Bone marrow (tissue), 2 donors: Measurements from ENCODE around the gene MATN4.

Source experiments
- DNase-seq, 2 donors: peaks; one replicate each; lab custom pipeline; 2025; lab: John Stamatoyannopoulos, UW

MATN4 gene

DNA sequence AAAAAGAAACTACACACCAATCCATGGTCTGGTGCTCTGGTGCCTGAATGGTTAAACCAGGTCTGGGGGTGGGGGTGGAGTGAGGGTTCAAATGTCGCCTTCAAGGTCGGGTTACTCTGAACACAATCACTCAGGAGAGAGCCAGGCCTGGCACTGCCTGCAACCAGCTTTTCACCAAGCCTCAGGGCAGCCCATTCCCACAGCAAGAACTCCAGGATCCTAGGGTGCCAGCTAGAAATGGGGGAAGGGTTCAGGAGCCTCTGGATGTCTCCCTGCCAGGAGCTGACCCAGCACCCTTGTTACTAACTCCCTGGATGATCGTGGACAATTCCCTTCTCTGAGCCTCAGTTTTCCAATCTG lies 33.5 kb upstream of the MATN4 start:
- no peak for DNase-seq

DNA sequence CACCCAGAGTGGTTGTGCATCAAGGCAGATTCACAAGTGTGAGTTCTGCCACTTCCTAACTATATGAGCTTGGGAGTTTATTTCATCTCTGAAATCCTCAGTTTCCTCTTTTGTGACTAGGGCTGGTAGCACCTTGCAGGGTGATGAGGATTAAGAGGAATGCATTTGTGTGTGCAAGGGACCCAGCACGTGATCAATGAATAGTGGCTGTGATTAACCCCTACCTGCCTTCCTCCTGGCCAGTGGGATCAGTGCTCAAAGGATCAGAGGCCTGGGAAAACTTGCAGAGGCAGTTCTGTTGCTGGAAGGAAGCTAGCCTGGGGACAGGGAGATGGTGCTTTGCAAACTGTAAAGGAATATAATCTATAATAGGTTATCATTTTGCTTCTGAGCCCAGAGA lies 32.9 kb upstream of the MATN4 start:
- no peak for DNase-seq

DNA sequence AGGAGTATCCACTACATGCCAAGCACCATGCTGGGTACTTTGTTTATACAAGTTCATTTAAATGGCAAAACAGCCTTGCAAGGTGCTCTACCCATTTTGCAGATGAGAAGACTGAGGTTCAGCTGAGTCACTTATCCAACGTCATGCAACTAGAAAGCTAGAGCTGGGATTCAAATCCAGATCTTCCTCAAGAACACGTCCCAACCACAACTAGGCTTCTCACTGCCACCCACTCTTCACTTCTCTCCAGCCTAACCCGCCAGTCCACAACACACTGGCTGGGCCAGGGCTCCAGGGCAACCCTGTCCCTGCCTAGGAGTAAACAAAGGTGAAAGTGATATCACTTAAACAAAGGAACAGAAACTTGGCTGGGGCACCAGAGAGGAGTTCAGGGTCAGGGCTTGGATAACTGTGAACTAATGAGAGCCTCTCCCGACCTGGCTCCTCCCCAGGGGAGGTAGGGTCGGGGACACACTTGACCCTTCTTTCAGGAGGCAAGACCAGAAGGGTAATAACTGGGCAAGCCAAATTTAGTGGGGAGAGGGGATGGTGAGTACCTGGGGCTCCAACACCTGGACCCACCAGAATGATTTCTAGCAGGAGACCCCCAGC lies 32.2 kb upstream of the MATN4 start:
- no peak for DNase-seq

DNA sequence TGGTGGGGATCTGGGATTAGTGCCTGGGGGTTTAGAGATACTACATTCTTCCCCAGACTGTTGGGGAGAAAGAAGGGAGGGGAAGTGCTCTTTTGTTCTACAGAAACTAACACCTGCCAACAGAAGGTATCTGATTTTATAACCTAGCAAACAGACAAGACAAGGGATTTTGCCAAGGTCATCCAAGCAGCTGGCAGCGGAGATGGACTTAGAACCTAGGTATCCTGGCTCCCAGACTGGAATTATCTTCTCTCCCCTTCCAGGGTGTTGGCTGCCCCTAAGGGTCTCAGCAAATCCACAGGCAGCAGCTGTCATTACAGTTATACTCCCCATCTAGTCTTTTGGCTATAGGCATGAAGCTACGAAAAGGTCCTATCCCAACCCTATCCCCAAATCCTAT lies 31.7 kb upstream of the MATN4 start:
- no peak for DNase-seq

DNA sequence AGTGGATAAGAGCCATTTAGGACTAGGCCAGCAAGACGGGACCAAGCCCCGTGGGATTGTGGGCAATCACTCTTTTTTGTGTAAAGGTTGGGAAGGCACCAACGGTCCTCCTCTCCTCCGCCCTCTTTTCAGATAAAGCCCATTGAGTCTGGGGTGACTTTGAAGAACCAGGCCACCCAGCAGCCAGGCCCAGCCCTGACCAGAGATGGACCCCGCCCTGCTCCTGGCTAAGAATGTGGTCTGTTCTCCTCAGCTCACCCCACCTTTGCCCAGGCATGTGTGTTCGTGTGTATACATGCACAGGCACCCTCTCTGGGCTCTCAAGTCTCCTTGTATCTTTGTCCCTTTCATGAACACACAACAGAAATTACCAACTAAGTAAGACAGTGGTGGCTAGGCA lies 31.0 kb upstream of the MATN4 start:
- DNase-seq = no peak

DNA sequence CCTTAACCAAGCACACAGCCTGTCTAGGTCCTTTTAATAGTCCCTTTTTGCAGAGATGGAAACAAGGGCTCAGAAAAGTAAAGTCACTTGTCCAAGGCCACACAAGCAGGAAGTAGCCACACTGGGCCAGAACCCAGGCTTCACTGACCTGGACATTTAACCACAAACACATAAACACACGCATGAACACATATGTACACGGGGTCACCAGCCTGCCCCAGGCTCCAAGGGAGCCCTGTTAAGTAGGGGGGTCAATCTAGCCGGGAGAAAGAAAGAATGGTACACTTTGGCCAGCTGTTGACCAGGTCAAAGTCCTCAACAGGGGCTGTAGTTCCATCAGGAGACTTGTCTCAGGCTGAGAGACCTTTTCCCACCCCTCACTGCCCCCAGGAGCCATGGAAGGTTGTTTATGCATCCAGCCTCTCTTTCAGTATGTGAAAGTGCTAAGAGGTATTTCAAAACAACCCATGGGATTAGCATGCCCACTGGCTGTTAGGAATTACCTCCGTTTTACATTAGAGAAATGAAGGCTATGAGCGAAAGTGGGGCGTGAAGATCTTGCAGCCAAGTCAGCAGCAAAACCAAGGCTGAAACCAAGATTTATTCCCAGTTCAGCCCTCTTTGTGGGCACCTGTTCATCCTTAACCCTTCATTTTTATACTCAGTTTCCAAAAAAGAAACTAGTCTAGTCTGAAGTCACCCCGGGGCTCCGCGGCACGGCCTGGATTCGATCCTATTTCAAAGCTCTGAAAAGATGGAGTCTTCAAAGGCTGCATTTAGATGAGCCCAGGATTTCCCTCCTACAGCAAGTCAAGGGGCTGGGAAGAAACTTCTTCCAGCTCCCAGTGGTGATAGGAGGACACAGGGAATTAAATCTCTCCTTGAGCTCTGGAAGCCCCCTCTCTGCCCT lies 30.3 kb upstream of the MATN4 start:
- DNase-seq = no peak

DNA sequence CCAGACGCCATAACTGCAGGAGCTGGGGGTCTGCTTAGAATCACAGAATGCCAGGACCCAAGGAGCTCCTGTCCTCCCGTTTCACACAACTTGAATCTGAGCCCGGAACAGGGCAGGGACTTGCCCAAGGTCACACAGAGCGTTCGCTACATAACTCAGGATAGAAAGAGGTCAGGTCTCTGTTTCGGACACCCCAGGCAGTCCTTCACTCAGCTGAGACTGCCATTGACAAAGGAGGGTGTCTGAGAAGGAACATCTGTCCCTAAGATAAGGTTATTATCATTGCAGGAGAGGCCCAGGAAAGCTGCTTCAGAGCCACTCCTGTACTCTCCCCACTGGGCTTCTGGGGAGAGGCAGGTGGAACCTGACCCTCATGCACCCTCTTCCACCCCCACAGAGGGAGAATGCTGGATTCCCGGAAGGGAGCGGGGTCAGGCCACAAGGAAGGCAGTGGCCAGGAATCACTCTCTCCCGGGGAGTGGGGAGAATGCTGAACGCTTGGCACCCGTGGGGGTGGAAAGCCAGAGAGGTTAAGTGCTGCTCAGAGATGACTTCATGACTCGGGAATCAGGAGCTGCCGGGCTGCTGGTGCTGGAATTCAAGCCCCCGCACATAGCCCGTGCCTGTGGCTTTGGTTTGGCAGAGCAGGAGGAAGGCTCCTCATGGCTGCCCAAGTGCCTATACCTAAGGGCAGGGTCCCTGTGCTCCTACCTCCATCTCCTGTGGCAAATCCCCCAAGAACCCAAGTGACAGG lies 29.4 kb upstream of the MATN4 start:
- no peak for DNase-seq

DNA sequence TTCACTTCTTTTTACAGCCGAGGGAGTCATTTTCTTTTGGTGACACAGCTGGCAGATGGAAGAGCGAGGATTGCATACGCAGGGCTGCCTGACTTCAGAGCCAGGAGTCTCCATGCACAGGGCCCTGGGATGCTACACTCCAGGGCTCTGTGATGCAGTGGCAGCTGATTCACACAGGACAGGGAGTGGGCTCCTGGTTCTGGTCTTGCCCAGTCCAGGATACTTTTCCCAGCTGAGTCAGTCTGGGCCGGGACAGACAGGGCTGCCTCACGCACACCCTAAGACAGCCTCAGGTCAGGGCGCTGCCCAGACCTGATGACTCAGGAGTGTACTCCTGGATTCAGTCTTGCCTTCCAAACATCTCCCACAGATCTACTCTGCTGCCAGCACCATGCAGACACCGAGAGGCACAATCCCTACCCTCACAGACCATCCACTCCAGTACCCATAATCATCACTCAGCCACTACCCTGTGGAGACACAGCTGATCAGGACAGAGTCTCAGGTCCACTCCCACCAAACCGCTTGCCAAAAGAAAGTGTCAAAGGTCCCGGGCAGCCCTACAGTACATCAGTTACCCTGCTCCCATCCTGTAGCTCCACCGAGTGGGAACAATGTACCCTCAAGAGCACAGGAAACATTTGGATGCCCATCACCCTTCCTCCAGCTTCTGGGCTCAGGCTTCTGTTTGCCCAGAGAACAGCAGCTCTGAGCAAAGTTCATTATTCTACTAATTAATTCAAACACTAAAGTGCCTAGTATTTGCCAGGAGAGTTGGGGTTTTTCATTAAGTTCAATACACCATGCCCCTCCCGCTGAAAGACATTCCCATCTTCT lies 28.6 kb upstream of the MATN4 start:
- no peak for DNase-seq

DNA sequence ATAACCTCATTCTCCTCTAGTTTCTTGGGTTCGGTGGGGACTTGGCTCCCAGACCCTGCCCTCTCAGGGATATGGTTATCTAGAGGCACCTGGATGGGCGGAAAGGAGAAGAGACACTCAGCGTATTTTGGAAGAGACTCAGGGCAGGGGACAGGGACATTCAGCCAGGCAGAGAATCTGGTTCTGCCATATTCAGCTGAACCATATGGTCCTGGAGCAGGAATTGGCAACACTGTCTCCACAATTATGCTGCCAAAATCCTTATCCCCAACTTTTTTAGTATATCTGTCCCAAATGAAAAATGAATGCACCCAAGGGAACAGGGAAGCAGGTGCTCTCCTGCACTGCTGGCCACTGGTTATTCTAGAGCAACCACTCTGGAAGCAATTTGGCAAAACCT lies 22.4 kb upstream of the MATN4 start:
- DNase-seq = no peak

DNA sequence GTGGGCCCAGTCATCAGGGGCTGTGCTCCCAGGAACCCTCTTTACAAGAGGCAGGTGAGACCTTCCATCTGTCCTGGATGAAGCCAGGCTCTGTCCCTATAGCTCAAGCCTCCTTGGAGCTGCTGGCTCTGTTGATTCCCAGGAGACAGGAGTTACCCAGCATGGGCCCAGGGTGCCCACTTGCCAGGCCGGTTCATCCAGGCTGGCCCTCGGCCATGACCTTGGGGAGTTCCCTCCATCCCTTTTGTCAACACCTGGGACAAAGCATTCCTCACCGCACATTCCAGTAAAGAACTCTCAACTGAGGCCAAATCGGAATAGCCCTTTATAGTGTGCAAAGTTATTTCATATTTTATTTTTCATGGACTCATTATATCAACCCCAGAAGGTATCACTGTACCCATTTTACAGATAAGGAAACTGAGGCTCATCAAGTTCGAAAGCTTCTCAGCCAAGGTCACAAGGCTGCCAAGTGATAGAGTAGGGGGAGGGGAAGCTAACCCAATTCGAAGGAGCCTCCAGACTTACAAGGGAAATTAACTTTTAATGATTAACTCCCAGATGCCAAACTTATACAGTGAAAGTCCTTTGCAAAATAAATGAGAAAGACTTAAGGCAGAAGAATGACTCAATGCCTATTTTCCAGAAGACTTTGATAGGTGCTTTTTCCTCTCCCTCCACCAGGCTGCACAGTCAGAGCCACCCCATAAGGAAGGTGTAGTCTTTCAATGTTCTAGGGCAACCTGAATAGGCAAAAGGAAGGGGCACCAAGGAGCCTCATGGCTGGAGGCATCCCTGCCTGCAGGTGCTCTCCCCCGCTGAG lies 21.6 kb upstream of the MATN4 start:
- no peak for DNase-seq

DNA sequence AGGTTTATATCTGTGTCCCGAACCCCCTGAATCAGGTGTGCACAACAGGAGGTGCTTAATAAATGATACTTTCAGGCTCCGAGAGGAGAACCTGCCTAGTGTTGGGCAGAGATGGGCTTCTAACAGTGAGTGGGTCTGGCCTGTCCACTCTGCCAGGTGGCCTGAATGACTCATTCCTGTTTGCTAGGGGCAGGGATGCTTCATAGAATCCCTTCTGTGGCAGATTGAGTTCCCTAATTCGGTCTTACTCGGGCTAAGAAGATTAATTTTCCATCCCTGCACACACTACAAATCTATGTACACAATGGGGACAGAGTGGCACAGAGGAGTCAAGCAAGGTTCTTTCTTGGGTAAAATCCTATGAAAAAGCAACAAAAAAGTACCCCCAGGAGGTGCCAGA lies 20.4 kb upstream of the MATN4 start:
- no peak for DNase-seq

DNA sequence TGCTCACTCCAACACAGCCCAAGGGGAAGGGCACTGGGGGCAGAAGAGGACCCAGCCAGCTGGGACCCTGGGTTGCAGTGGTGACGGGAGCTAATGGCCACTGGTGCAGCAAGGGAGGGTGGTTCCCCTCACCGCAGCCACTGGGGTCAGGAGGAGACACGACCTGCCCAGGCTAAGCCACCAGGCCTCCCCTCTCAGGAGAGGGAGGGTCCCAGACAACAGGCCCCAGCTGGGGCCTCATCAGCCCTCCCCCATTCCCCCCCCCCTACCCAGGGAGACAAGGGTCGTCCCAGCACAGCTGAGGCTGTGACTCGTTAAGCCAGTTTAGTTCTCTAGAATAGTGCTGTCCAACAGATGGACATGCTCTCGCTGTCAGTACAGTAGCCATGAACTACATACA lies 17.3 kb upstream of the MATN4 start:
- DNase-seq = no peak

DNA sequence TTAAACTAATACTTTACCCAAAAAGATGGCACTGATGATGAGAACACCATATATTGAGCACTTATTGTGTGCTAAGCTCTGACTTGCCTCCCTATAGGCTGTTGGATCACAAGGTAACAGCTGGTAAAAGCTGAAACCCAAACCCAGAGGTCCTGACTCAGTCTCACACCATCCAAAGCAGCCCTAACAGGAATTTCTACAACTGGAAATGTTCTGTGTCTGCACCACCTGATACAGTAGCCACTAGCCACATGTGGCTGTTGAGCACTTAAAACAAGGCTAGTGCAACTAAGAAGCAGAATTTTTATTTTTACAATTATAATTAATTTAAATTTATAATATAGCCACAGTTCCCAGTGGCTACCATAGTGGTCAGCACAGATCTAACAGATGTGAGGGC lies 15.6 kb upstream of the MATN4 start:
- no peak for DNase-seq

DNA sequence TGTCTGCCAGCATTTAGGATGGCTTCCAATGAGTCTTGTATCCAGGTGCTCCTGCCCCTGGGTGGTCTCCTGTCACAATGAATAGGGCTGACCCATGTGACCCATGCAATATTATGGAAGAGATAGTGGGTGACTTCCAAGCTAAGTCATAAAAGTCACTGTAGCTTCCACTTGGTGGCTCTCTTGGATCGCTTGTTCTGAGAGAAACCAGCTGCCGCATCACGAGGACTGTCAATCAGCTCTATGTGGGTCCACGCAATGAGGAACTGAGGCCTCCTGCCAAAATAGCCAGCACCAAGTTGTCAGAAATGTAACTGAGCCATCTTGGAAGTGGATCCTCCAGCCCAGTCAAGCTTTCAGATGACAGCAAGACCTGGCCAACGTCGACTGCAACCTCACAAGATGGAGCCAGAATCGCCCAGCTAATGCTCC lies 14.9 kb upstream of the MATN4 start:
- DNase-seq = peak; percentile 12 to 56

DNA sequence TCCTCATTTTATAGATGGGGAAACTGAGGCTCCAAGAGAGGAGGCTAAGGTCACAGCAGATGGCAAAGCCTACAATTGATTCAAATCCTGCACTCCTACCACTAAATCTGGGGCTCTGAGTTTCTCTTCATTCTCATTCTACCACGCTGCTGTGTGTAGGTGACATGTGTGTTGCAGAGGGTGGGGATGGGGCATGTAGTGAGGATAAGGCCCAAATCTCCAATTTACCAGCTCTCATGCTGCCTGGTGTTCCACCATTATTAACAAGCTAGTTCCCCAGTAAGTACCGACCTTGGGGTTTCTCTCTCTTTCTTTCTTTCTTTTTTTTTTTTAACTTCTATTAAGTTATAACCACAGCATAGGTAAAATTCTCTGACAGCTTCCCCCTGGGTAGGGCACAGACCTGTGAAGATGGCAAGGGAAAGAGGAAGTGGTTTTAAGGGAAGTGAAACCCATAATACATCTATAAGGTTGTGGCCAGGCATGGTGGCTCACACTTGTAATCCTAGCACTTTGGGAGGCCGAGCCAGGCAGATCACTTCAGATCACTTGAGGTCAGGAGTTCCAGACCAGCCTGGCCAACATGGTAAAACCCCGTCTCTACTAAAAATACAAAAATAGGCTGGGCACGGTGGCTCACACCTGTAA lies 13.0 kb upstream of the MATN4 start:
- no peak for DNase-seq

DNA sequence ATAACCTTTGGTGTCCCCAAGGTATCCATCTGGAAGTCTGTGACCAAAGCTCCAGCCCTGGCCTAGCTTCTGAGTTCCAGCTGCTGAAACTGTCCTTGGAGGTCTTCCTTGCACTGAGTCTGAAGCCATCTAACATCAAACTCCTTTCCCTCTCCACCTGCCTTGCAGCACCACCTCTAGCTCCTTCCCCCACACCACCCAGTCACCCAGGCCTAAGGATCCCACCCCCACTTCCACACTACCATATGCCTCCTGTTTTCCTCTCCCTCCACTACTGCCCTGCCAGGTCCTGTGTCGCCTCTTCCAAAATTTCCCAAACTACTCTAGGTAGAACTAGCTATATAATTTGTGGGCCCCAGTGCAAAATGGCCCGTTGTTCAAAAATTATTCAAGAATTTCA lies 10.8 kb upstream of the MATN4 start:
- no peak for DNase-seq

DNA sequence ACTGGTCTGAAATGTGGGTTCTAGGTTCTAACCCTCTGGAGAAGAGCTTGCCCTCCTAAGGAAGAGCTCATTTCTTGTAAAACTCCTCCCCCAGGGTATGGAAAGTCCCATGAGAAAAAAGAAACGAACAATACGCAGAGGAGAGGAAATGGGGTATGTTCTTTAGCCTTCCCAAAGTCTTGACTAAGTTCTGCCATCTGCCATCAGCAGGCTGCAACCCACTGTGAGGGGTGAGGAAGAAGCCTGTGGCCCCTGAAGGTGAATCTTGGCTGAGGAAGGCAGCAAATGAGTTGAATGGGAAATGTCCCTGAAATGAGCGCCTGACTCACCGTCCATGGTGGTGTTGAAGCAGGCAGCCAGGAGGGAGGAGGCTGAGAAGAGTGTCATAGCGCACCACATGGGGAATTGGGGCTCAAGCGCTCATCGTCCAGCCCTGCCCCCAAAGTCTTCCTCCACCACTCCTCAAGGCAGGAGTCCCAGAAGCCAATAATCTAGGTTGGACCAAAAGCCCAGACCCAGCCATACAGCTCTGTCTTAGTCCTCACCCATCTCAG lies 10.4 kb upstream of the MATN4 start:
- DNase-seq = no peak

DNA sequence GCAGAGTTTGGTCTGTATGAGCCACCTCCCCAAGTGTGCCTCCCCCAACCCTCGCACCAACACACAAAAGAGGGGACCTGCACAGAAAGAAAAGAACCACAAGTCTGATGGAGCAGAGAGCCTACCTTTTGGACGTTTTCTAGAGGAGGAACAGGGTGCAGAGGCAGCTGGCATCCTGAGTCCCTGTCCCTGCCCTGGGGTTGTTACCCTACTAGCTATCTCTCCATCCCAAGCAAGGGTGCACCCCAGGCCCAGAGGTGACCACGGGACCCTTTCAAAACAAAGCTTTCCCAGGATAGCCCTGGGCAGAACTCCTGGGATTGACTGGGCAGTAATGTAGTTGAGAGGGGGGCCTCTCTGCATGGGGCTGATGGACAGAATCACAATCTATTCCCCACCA lies 9.7 kb upstream of the MATN4 start:
- DNase-seq = no peak

DNA sequence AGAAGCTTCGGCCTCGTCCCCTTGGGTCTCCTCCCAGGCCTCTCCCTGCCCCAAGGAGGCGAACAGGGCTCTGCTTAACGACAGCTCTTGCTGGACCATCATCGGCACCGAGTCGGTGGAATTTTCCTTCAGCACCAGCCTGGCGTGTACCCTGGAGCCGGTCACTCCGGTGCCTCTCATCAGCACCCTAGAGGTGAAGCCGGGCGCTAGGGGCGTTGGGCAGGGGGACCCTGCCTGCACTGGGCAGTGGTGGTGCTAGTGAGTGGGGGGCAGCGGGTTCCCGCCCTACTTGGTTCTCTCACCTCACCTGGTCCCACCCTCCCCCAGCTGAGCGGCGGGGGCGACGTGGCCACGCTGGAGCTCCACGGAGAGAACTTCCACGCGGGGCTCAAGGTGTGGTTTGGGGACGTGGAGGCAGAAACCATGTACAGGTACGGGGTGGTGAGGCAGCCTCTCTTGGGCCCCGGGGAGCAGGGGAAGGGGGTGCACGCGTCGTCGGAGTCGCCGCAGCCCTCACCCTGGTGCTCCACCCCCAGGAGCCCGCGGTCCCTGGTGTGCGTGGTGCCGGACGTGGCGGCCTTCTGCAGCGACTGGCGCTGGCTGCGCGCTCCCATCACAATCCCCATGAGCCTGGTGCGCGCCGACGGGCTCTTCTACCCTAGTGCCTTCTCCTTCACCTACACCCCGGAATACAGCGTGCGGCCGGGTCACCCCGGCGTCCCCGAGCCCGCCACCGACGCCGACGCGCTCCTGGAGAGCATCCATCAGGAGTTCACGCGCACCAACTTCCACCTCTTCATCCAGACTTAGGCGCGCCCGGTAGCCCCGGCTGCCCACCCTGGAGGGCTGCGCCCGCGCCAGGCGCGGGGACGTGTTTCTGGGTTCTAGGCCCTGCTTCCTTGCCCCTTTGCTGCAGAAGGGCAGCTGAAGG lies 8.3 kb upstream of the MATN4 start:
- DNase-seq = no peak
